ENCODE results near the gene POC1A.

DNA sequence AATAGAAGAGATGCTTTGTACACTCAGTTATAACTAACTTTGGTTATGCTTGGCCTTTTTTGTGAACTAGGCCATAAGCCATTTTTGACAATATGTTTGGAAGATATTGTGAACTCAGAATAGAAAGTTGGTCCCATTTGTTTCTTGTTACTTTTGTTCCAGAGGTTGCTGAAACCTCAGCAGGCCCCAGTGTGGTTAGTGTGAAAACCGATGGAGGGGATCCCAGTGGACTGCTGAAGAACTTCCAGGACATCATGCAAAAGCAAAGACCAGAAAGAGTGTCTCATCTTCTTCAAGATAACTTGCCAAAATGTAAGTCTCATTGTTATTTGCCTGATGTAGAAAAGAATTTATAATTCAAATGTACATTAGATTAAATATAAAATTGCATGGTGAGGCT, 49.5 kb upstream of the POC1A start:
- TF ChIP-seq, protein P1, sequence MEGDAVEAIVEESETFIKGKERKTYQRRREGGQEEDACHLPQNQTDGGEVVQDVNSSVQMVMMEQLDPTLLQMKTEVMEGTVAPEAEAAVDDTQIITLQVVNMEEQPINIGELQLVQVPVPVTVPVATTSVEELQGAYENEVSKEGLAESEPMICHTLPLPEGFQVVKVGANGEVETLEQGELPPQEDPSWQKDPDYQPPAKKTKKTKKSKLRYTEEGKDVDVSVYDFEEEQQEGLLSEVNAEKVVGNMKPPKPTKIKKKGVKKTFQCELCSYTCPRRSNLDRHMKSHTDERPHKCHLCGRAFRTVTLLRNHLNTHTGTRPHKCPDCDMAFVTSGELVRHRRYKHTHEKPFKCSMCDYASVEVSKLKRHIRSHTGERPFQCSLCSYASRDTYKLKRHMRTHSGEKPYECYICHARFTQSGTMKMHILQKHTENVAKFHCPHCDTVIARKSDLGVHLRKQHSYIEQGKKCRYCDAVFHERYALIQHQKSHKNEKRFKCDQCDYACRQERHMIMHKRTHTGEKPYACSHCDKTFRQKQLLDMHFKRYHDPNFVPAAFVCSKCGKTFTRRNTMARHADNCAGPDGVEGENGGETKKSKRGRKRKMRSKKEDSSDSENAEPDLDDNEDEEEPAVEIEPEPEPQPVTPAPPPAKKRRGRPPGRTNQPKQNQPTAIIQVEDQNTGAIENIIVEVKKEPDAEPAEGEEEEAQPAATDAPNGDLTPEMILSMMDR (IDR thresholded peaks at IDR 0.05) = no peak
- TF ChIP-seq POLR2AphosphoS5 (IDR thresholded peaks at IDR 0.05; ENCODE audit: low read depth, low read length) (no peak), SMC3 (IDR thresholded peaks at IDR 0.05; ENCODE audit: low read depth, low read length) (no peak), EP300 (IDR thresholded peaks at IDR 0.05; ENCODE audit: borderline replicate concordance in 1 of 2, low read depth in 1 of 2, low read length in 1 of 2) (no peak), NFIC (IDR thresholded peaks at IDR 0.05; ENCODE audit: borderline replicate concordance) (no peak), SIN3A (IDR thresholded peaks at IDR 0.05; ENCODE audit: borderline replicate concordance, low read depth, low read length) (no peak), YY1 (IDR thresholded peaks at IDR 0.05; ENCODE audit: low read depth) (no peak), GABPA (IDR thresholded peaks at IDR 0.05; ENCODE audit: low read depth) (no peak), GATA2 (CRISPR knock-in tag; IDR thresholded peaks at IDR 0.05) (no peak)
- TF ChIP-seq, protein P2, sequence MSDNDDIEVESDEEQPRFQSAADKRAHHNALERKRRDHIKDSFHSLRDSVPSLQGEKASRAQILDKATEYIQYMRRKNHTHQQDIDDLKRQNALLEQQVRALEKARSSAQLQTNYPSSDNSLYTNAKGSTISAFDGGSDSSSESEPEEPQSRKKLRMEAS (IDR thresholded peaks at IDR 0.05; ENCODE audit: low read depth) = no peak
- TF ChIP-seq, protein P3, sequence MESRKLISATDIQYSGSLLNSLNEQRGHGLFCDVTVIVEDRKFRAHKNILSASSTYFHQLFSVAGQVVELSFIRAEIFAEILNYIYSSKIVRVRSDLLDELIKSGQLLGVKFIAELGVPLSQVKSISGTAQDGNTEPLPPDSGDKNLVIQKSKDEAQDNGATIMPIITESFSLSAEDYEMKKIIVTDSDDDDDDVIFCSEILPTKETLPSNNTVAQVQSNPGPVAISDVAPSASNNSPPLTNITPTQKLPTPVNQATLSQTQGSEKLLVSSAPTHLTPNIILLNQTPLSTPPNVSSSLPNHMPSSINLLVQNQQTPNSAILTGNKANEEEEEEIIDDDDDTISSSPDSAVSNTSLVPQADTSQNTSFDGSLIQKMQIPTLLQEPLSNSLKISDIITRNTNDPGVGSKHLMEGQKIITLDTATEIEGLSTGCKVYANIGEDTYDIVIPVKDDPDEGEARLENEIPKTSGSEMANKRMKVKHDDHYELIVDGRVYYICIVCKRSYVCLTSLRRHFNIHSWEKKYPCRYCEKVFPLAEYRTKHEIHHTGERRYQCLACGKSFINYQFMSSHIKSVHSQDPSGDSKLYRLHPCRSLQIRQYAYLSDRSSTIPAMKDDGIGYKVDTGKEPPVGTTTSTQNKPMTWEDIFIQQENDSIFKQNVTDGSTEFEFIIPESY (IDR thresholded peaks at IDR 0.05; ENCODE audit: borderline replicate concordance, low read depth) = no peak
- TF ChIP-seq, protein P4, sequence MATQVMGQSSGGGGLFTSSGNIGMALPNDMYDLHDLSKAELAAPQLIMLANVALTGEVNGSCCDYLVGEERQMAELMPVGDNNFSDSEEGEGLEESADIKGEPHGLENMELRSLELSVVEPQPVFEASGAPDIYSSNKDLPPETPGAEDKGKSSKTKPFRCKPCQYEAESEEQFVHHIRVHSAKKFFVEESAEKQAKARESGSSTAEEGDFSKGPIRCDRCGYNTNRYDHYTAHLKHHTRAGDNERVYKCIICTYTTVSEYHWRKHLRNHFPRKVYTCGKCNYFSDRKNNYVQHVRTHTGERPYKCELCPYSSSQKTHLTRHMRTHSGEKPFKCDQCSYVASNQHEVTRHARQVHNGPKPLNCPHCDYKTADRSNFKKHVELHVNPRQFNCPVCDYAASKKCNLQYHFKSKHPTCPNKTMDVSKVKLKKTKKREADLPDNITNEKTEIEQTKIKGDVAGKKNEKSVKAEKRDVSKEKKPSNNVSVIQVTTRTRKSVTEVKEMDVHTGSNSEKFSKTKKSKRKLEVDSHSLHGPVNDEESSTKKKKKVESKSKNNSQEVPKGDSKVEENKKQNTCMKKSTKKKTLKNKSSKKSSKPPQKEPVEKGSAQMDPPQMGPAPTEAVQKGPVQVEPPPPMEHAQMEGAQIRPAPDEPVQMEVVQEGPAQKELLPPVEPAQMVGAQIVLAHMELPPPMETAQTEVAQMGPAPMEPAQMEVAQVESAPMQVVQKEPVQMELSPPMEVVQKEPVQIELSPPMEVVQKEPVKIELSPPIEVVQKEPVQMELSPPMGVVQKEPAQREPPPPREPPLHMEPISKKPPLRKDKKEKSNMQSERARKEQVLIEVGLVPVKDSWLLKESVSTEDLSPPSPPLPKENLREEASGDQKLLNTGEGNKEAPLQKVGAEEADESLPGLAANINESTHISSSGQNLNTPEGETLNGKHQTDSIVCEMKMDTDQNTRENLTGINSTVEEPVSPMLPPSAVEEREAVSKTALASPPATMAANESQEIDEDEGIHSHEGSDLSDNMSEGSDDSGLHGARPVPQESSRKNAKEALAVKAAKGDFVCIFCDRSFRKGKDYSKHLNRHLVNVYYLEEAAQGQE (IDR thresholded peaks at IDR 0.05; ENCODE audit: low read depth, low read length) = no peak
